NT2/D1 (cell line): ENCODE results near the gene SAC3D1.

Source experiments
- SUZ12 ChIP-seq: IDR thresholded peaks from 2 replicates; pipeline ENCODE4 v1.6.1; 2011; ENCODE audit not compliant: insufficient read length, insufficient read depth; ENCODE audit errors: extremely low read depth
- YY1 ChIP-seq: IDR thresholded peaks from 2 replicates; pipeline ENCODE4 v1.6.1; 2011; ENCODE audit not compliant: insufficient read length, insufficient read depth

- TF ChIP-seq SUZ12 (no peak), YY1 (no peak)
Observed at GRCh38 chr11:65058419-65059054, 17.5 kb downstream of the SAC3D1 start, which contains the start of gene NAALADL1.
